Uterus (tissue), 4 donors: ENCODE measurements around the gene ZNF236. TPM values are rescaled to one million over a fixed set of nuclear protein-coding genes. Genes with fewer than 3 reads are reported as not detected.
A peak's percentile ranks its signal among the peaks of the same experiment; 100 is the strongest.

Experiments
- DNase-seq, 2 donors: peaks; one replicate each; pipeline ENCODE4 v3.0.0-alpha.2; 2019 to 2020
- H3K27ac ChIP-seq, 2 donors: fragments of 200-600 bp; sonication (generic); 1 replicate in 1 of 2; 2 replicates in 1 of 2; pipeline ENCODE4 v1.5.1; 2016 to 2018
- H3K27me3 ChIP-seq, 2 donors: fragments of 200-600 bp; sonication (generic); one replicate each; pipeline ENCODE4 v1.5.1; 2018 to 2019; ENCODE audit warnings: control low read depth in 1 of 2
- H3K36me3 ChIP-seq, 2 donors: fragments of 200-600 bp; sonication (generic); one replicate each; pipeline ENCODE4 v1.5.1; 2019; ENCODE audit warnings: control low read depth in 1 of 2
- H3K4me1 ChIP-seq, 2 donors: fragments of 200-600 bp; sonication (generic); one replicate each; pipeline ENCODE4 v1.5.1; 2018 to 2019; ENCODE audit warnings: control low read depth in 1 of 2
- H3K4me3 ChIP-seq, 2 donors: fragments of 200-600 bp; sonication (generic); 1 replicate in 1 of 2; 2 replicates in 1 of 2; pipeline ENCODE4 v1.5.1; 2018 to 2019; ENCODE audit warnings: mild to moderate bottlenecking in 1 of 2
- H3K9me3 ChIP-seq, 2 donors: fragments of 200-600 bp; sonication (generic); one replicate each; pipeline ENCODE4 v1.5.1; 2019; ENCODE audit warnings: control low read depth in 1 of 2
- POLR2A ChIP-seq, 2 donors: fragments of 450-650 bp; IDR thresholded peaks; one replicate each; pipeline ENCODE4 v1.6.1; 2016; ENCODE audit warnings: antibody characterized with exemption in 2 of 2, mild to moderate bottlenecking in 1 of 2, moderate library complexity in 1 of 2
- intact Hi-C: fragments of 100-400 bp; cut with DNase I; formaldehyde crosslinking; loops from one replicate; pipeline ENCODE4 v1.15.1; 2023; ENCODE audit warnings: low total_unique reads
- total RNA-seq, 4 donors: library from RNA; depleted of rRNA in 3 of 4; stranded (reverse); fragments of >200 nt in 3 of 4; gene quantifications; one replicate each; pipeline versions ENCODE4 v1.1.0 to v1.2.4, GENCODE V29; 2014 to 2023
- TF ChIP-seq, protein P1 (sequence below), 4 experiments: fragments of 200-600 bp in 2 of 4; fragments of 450-650 bp in 2 of 4; sonication (generic) in 2 of 4; IDR thresholded peaks; one replicate each; pipeline ENCODE4 v1.5.1; 2016 to 2019; ENCODE audit warnings: antibody characterized with exemption in 4 of 4, mild to moderate bottlenecking in 2 of 4, moderate library complexity in 1 of 4
- donor health status: DM: yes; HTN: yes; CAD: no.

The ZNF236 gene
- total RNA-seq, 4 donors from 2014 or later, result 16.7 to 40.7 (median 22.9) TPM

DNA sequence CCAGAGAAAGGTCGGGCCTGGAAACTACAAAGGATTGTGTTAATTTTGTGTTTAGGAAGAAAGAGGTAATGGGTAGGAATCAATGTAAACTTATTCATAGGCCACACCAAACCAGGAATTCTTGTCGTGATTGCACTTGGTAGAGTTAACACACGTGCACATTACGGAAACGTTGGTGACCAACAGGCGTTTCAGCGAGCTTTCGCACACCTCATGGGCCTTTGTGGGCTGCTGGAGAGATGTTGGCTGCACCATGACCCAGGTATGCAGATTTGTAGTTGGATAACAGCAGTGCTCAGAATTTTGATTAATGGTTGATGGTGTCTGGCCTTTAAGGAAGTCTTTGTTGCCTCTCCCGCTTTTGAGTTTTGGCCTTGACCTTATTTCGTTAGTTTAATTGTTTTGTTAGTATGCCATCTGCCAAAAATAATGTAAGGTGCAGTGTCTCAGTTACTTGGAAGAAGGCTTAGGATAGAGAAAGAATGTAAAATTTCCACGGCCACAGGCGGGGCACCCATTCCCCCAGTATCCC lies 1.9 kb downstream of the ZNF236 start:
- intact Hi-C loops, result no loop called here
- Histone ChIP-seq H3K36me3 (no peaks in the 10 kb centered on the region), H3K4me3 (no peak overlapping the region), H3K27me3 (no peaks in the 10 kb centered on the region), H3K9me3 (no peaks in the 10 kb centered on the region), H3K4me1 (no peaks in the 10 kb centered on the region), H3K27ac (peak overlapping the region; percentile 91 to 99)
- TF ChIP-seq POLR2A (IDR thresholded peaks at IDR 0.05), result no peak
- TF ChIP-seq, protein P1, sequence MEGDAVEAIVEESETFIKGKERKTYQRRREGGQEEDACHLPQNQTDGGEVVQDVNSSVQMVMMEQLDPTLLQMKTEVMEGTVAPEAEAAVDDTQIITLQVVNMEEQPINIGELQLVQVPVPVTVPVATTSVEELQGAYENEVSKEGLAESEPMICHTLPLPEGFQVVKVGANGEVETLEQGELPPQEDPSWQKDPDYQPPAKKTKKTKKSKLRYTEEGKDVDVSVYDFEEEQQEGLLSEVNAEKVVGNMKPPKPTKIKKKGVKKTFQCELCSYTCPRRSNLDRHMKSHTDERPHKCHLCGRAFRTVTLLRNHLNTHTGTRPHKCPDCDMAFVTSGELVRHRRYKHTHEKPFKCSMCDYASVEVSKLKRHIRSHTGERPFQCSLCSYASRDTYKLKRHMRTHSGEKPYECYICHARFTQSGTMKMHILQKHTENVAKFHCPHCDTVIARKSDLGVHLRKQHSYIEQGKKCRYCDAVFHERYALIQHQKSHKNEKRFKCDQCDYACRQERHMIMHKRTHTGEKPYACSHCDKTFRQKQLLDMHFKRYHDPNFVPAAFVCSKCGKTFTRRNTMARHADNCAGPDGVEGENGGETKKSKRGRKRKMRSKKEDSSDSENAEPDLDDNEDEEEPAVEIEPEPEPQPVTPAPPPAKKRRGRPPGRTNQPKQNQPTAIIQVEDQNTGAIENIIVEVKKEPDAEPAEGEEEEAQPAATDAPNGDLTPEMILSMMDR (IDR thresholded peaks at IDR 0.05), result no peak
- DNase-seq, result no peak

DNA sequence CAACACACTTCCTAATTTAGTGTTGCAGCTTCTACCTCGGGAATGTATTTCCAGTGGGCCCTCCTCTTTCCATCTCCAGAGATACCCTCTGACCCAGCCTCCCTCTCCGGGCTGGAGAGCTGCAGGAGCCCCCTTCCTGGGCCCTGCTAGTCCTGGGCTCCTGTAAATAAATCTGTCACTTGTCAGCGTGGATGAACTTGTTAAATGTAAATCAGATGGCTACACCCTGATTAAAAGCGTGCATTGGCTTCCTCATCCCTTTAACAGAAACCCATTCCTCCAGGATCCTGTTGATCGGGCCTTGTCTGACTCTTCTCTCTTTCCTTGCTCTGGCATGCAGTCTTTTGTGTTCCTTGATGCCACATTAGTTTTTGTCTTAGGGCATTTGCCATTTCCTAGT lies 2.4 kb downstream of the ZNF236 start:
- Histone ChIP-seq H3K27me3 (no peaks in the 10 kb centered on the region), H3K36me3 (no peaks in the 10 kb centered on the region), H3K4me1 (no peaks in the 10 kb centered on the region), H3K4me3 (no peak overlapping the region), H3K9me3 (no peaks in the 10 kb centered on the region), H3K27ac (peak overlapping the region; percentile 91 to 99)
- DNase-seq, result no peak
- intact Hi-C loops, result no loop called here
- TF ChIP-seq, protein P1 (IDR thresholded peaks at IDR 0.05), result no peak
- TF ChIP-seq POLR2A (IDR thresholded peaks at IDR 0.05), result no peak

DNA sequence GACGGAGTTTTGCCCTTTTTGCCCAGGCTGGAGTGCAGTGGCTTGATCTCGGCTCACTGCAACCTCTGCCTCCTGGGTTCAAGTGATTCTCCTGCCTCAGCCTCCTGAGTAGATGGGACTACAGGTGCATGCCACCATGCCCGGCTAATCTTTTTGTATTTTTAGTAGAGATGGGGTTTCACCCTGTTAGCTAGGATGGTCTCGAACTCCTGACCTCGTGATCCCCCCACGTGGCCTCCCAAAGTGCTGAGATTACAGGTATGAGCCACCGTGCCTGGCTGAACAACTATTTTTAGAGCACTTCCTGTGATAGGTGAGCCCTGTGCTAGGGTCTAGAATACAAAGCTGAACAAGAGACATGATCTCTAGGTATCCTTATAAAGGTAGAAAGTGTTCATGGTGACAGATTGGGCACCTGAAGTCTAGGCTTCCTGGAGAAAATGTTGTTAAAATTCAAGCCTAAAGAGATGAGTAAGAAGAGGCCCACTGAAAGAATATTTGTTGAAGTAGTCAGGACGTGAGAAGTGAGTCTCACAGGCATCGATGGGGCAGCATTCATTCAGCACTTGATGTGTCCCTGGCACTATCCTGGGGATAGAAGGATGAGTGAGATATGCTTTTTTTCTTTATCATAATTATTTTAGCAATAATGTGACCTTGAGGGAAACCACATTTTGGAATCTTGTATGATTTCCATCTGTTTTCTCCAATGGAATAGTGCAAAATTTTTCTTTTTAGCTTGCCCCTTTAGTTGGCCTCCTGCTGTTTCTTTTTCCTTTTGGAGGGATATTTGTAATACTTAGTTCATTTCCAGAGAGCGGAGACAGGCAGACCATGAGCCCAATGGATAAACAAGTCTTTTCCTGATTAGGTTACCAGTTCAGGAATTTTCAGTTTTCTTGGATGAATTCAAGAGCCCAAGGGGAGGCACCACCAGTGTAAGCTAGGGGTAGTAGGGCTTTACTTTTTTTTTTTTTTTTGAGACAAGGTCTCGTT lies 5.1 kb downstream of the ZNF236 start:
- no peaks in the 10 kb centered on the region for H3K27me3 ChIP-seq
- TF ChIP-seq, protein P1 (IDR thresholded peaks at IDR 0.05), result no peak
- no peak for TF ChIP-seq POLR2A (IDR thresholded peaks at IDR 0.05)
- no peak overlapping the region for H3K4me3 ChIP-seq
- intact Hi-C loops, result no loop called here
- H3K9me3 ChIP-seq, result no peaks in the 10 kb centered on the region
- no peaks in the 10 kb centered on the region for H3K4me1 ChIP-seq
- no peaks in the 10 kb centered on the region for H3K36me3 ChIP-seq
- no peak overlapping the region for H3K27ac ChIP-seq
- no peak for DNase-seq

DNA sequence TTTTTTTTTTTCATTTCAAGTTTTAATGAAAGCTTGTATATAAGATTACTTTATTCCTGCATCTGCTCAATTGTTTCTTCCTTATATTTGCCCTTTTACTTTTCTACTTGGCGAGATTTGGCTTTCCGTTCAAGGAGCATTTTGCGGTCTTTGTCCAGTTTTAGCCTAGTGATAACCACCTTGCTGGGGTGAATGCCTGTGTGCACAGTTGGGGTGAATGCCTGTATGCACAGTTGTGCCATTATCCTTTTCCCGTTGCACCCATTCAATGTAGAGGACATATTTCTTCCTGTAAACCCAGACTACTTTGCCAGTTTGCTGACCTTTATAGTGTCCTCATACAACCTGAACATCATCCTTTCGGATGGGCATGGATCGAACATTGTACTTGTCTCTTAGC lies 12.0 kb downstream of the ZNF236 start:
- no peak overlapping the region for H3K27ac ChIP-seq
- no peaks in the 10 kb centered on the region for H3K9me3 ChIP-seq
- no peaks in the 10 kb centered on the region for H3K36me3 ChIP-seq
- no peaks in the 10 kb centered on the region for H3K27me3 ChIP-seq
- TF ChIP-seq POLR2A (IDR thresholded peaks at IDR 0.05), result no peak
- TF ChIP-seq, protein P1 (IDR thresholded peaks at IDR 0.05), result no peak
- intact Hi-C loops, result no loop called here
- H3K4me1 ChIP-seq, result no peaks in the 10 kb centered on the region
- H3K4me3 ChIP-seq, result no peak overlapping the region
- DNase-seq, result no peak

DNA sequence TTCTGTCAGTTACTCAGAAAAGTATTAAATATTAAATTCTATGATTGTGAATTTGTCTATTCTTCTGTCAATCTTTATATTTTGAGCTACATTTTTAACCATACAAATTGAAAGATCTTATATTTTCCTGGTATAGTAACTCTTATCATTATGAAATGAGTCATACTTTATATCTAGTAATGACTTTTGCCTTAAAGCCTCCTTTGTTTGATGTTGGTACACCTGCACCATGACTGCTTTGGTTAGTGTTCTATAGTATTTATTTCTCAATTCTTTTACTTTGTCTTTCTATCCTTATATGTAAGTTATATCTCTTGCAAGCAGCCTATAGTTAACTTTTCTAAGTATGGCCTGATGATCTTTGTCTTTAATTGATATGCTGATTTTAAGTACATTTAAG lies 13.0 kb downstream of the ZNF236 start:
- H3K4me3 ChIP-seq, result no peak overlapping the region
- no peak for DNase-seq
- no peak overlapping the region for H3K27ac ChIP-seq
- TF ChIP-seq, protein P1 (IDR thresholded peaks at IDR 0.05), result no peak
- H3K36me3 ChIP-seq, result no peaks in the 10 kb centered on the region
- H3K27me3 ChIP-seq, result no peaks in the 10 kb centered on the region
- H3K9me3 ChIP-seq, result no peaks in the 10 kb centered on the region
- intact Hi-C loops, result no loop called here
- H3K4me1 ChIP-seq, result no peaks in the 10 kb centered on the region
